ENCODE results near the gene RNU6-8.

RNU6-8 gene

GRCh38 chr14:32202998-32203882 is at the start of gene RNU6-8:
Gene RNU6-8, minus strand, starts transcription at chr14:32203269.
- DNase-seq (ENCODE audit: low spot score) = peak; percentile 71

DNA sequence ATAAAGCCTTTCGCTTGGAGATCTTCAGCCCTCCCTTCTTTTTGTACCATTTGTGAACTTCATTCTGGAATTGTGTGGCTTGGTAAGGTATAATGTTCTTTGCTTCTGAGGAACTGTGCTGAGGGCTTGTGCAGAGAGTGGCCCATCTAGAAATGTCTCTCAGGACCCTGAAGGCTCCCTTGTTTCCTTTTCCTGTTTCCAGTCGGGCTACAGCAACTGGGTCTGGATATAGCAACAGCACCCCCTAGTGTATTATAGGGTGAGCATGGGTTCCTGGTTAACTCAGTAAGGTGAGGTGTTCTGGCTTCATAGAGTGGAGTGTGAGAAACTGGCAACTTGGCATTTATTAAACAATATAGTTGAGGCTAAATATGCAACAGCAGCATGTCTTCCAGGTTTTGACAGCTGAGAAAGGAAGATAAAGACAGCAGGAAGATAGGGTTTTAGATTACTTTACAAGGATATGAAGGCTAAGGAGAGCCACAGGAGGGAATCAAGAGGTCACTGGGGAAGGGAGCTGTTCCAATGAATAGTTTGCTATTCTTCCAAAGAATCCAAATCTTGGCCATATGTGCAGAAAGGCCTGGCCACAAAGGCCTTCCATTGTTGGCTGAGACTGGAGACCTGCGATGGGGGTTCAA is 49.1 kb upstream of the RNU6-8 start:
- peak; percentile 75 for DNase-seq (ENCODE audit: low spot score)

DNA sequence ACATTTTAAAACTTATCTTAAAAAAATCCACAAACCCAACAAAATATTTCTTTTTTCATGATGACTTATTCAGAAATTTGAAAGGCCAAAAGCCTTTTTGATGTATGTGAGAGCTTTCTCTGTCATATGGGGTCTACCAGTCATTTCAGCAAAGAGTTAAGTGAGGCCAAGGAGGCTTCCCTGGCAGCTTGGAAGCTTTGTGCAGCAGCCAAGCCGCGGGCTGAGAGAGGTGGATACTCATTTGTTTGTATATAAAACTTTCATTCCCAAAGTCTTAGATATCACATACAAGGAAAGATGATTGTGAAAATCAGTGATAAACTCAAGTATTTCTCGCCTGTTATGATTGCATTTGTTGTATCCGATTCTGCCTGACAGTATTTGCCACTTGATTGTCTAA is 48.5 kb upstream of the RNU6-8 start:
- no peak for DNase-seq (ENCODE audit: low spot score)

- no peak for DNase-seq (ENCODE audit: low spot score)
Measured at GRCh38 chr14:32250681-32251080, 47.6 kb upstream of the RNU6-8 start.

DNA sequence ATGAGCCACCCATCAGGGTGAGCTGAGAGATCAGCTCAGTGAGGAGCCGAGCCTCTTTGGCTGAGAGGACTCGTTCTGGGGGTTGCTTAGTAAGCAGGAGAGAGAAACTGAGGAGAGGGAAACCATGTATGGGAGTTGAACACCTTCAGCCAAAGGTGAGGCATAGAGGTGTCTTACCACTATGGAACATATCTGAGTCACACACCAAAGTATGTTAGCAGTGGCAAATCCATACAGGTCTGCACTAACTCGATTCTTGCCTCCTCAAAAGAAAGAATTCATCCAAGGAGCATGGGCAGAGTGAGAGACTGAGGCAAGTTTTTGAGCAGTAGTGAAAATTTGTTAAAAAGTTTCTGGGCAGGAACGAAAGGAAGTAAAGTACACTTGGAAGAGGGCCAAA is 46.7 kb upstream of the RNU6-8 start:
- DNase-seq (ENCODE audit: low spot score) = no peak

GRCh38 chr14:32249371-32249770 is 46.3 kb upstream of the RNU6-8 start:
- no peak for DNase-seq (ENCODE audit: low spot score)

- DNase-seq (ENCODE audit: low spot score) = no peak
Measured at GRCh38 chr14:32246751-32247150, 43.7 kb upstream of the RNU6-8 start.

GRCh38 chr14:32244404-32244803 is 41.3 kb upstream of the RNU6-8 start:
- peak; percentile 9 for DNase-seq (ENCODE audit: low spot score)

DNA sequence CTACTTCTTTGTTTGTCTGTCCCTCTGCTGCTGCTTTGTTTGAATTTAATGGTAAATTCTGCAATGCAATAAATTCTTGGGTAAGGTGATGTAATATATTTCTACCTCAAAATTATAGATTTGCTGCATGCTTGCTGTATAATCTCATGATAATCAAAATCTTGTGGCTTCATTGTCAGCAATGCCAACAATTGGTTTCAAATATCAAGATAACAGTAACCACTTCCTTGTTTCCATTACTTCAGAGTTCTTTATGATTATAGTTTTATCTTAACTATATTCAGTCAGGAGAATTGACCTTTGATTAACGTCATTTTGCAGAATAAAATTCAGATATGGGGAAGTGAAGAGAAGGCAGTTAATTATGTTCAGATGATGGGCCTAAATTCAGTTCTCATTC is 30.2 kb upstream of the RNU6-8 start:
- no peak for DNase-seq (ENCODE audit: low spot score)

- no peak for DNase-seq (ENCODE audit: low spot score)
Measured at GRCh38 chr14:32232481-32232880, 29.4 kb upstream of the RNU6-8 start.

GRCh38 chr14:32230695-32231280 is 27.7 kb upstream of the RNU6-8 start:
- DNase-seq (ENCODE audit: low spot score) = peak; percentile 87

- DNase-seq (ENCODE audit: low spot score) = peak; percentile 48
Measured at GRCh38 chr14:32230181-32230580, 27.1 kb upstream of the RNU6-8 start.

DNA sequence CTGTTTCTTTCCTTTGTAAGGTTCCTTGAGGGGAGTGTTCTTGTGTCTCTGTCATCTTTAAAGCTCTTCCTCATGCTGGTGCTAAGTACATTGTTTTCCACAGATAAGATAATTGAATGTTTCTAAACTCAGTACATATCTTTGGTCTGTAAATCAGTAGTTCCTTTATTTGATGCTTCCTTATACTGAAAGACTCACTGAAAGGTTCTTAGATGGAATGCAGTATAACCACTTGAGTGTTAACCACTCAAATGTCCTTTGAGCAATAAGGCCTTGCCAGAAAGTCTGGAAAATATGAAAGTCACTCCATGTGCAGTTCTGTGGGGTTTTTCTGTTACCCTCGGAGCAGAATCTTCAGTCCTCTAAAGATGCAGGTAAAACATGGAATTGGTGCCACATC is 23.0 kb upstream of the RNU6-8 start:
- DNase-seq (ENCODE audit: low spot score) = no peak

GRCh38 chr14:32225378-32225920 is 22.4 kb upstream of the RNU6-8 start:
- no peak for DNase-seq (ENCODE audit: low spot score)

- DNase-seq (ENCODE audit: low spot score) = peak; percentile 68
Measured at GRCh38 chr14:32224737-32225377, 21.8 kb upstream of the RNU6-8 start.

GRCh38 chr14:32217301-32217700 is 14.2 kb upstream of the RNU6-8 start:
- DNase-seq (ENCODE audit: low spot score) = no peak

GRCh38 chr14:32212833-32213232 is 9.8 kb upstream of the RNU6-8 start:
- no peak for DNase-seq (ENCODE audit: low spot score)

- no peak for DNase-seq (ENCODE audit: low spot score)
Measured at GRCh38 chr14:32211068-32211404, 8.0 kb upstream of the RNU6-8 start.

GRCh38 chr14:32209471-32209870 is 6.4 kb upstream of the RNU6-8 start:
- no peak for DNase-seq (ENCODE audit: low spot score)

DNA sequence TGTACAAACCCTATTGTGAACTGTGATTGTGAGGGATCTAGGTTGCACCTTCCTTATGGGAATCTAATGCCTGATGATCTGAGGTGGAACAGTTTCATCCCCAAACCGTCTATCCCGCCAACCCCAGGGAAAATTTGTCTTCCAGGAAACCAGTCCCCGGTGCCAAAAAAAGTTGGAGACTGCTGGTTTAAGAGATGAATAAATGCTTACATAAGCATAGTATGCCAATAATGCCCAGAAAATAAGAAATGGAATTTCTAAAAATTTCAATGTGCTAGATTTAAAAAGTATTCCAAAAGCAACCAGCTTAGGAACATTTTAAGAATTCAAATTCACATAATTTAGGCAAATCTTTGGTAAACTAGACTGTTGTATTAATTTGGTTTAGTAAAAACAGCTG is 5.4 kb upstream of the RNU6-8 start:
- no peak for DNase-seq (ENCODE audit: low spot score)

DNA sequence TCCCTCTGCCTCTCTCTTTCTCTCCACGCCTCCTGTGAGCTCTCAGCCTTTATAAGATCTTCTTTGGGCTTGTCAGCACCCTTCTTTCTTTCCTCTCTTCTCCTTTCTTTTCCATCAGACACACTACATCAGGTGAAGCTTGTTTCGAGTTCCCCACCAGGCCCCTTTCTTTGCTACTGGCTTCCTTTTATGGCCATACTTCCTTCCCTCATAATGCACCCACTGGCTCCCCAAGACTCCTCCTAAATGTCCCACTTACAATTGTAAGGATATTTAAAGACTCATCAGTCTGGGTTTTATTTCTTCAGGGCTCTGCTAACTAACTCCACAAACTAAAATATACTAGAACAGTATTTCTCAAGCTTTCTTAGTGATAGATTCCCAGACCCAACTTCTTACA is 3.5 kb upstream of the RNU6-8 start:
- no peak for DNase-seq (ENCODE audit: low spot score)

DNA sequence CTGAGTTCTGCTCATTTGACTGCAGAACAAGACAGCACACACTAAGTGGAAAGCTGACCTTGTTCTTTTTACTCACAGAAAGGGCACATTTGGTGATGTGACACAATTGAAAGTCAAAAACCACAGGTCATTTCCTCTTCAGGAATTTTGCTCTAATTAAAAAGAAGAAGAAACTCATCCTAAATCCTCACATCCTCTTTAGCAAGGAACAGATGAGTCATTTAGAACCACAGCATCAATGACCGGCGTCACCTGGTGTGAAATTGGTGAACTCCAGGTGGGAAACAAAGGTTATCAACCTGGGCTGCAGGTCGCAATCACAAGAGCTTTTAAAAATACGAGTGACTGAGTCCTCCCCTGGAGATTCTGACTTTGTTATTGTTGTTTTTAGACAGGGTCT is 2.9 kb upstream of the RNU6-8 start:
- no peak for DNase-seq (ENCODE audit: low spot score)

- DNase-seq (ENCODE audit: low spot score) = no peak
Measured at GRCh38 chr14:32205554-32205953, 2.5 kb upstream of the RNU6-8 start.
